ENCODE measurements around the gene ARID2.

GRCh38 chr12:45756666-45757065 lies 27.2 kb downstream of the ARID2 start:
- TF ChIP-seq CTCF (IDR thresholded peaks at IDR 0.05), result no peak
- TF ChIP-seq BHLHE40 (IDR thresholded peaks at IDR 0.05; ENCODE audit: low read depth, low read length), result no peak
- TF ChIP-seq, protein P1, sequence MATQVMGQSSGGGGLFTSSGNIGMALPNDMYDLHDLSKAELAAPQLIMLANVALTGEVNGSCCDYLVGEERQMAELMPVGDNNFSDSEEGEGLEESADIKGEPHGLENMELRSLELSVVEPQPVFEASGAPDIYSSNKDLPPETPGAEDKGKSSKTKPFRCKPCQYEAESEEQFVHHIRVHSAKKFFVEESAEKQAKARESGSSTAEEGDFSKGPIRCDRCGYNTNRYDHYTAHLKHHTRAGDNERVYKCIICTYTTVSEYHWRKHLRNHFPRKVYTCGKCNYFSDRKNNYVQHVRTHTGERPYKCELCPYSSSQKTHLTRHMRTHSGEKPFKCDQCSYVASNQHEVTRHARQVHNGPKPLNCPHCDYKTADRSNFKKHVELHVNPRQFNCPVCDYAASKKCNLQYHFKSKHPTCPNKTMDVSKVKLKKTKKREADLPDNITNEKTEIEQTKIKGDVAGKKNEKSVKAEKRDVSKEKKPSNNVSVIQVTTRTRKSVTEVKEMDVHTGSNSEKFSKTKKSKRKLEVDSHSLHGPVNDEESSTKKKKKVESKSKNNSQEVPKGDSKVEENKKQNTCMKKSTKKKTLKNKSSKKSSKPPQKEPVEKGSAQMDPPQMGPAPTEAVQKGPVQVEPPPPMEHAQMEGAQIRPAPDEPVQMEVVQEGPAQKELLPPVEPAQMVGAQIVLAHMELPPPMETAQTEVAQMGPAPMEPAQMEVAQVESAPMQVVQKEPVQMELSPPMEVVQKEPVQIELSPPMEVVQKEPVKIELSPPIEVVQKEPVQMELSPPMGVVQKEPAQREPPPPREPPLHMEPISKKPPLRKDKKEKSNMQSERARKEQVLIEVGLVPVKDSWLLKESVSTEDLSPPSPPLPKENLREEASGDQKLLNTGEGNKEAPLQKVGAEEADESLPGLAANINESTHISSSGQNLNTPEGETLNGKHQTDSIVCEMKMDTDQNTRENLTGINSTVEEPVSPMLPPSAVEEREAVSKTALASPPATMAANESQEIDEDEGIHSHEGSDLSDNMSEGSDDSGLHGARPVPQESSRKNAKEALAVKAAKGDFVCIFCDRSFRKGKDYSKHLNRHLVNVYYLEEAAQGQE (IDR thresholded peaks at IDR 0.05), result no peak
- TF ChIP-seq CEBPB (IDR thresholded peaks at IDR 0.05), result no peak
- TF ChIP-seq RAD21 (conservative IDR thresholded peaks at IDR 0.05 in 1 of 2, IDR thresholded peaks at IDR 0.05 in 1 of 2), result no peak
- TF ChIP-seq MAFK (IDR thresholded peaks at IDR 0.05; ENCODE audit: partially characterized antibody), result no peak
- no peak for TF ChIP-seq EP300 (IDR thresholded peaks at IDR 0.05)
- no peak for TF ChIP-seq FOSL2 (IDR thresholded peaks at IDR 0.05)
- no peak for TF ChIP-seq FOSL2 (CRISPR knock-in tag; IDR thresholded peaks at IDR 0.05)
- no peak for TF ChIP-seq JUNB (IDR thresholded peaks at IDR 0.05)
- TF ChIP-seq, protein P2, sequence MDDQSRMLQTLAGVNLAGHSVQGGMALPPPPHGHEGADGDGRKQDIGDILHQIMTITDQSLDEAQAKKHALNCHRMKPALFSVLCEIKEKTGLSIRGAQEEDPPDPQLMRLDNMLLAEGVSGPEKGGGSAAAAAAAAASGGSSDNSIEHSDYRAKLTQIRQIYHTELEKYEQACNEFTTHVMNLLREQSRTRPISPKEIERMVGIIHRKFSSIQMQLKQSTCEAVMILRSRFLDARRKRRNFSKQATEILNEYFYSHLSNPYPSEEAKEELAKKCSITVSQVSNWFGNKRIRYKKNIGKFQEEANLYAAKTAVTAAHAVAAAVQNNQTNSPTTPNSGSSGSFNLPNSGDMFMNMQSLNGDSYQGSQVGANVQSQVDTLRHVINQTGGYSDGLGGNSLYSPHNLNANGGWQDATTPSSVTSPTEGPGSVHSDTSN (IDR thresholded peaks at IDR 0.05), result no peak
- no peak for TF ChIP-seq NR3C1 (IDR thresholded peaks at IDR 0.05)
- no peak for TF ChIP-seq MAZ (IDR thresholded peaks at IDR 0.05; ENCODE audit: borderline replicate concordance, low read depth, low read length)

All from A549 (cell line).